Forelimb muscle (tissue), 1 donor: ENCODE results near the gene SOX11. TPM values are rescaled to one million over a fixed set of nuclear protein-coding genes. Genes with fewer than 3 reads are reported as not detected.

Experiments used
- DNase-seq: peaks from one replicate; pipeline ENCODE4 v3.0.0-alpha.2; 2013; ENCODE audit warnings: low read depth
- polyA plus RNA-seq: library from polyadenylated mRNA; unstranded; fragments of 120-200 nt; gene quantifications from one replicate; pipeline ENCODE4 v1.2.1, GENCODE V29; 2013; ENCODE audit not compliant: insufficient read length

SOX11 gene
- polyA plus RNA-seq, 1 donor: 26.1 TPM

DNA sequence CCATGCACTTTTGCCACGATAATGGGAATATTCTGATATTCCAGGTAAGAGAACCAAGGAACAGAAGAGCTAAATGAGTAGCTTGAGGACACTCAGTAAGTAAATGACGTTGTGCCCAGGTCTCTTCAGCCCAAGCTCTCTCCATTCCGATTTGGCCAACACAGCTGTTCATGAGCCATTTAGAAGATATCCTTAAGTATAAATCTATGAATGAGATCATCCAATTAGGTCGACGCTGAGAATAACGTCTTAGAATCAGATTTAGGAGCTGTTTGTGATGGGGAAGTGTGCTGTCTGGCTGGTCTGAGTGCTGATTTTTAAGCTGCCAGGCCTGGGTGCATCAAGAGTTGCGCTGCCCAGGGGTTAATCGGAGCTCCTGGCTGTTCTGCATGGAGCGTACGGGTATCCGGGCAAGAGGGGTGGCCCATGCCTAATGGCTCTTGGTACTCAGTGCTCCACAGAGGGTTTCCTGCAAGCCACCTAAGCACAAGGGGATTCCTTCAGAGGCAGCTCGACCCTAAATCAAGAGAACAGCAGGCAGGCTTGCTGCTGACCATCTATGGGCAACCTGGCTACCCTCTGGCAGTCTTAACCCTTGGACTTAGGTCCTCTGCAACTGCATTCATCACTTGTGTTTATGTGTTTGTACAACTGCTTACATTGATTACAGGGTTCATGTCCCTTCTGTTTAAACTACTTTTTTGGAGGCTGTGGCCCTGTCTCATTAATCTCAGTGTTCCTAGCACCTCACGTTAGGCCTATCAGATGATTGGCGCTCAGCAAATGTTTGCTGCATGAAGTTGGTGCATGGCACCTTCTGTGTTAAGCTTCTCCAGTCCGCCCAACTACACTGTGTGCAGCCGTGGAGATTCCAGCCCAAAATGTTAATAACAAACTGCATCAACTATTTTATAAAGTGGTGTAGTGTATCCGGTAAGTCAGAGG lies 31.9 kb downstream of the SOX11 start:
- no peak for DNase-seq

DNA sequence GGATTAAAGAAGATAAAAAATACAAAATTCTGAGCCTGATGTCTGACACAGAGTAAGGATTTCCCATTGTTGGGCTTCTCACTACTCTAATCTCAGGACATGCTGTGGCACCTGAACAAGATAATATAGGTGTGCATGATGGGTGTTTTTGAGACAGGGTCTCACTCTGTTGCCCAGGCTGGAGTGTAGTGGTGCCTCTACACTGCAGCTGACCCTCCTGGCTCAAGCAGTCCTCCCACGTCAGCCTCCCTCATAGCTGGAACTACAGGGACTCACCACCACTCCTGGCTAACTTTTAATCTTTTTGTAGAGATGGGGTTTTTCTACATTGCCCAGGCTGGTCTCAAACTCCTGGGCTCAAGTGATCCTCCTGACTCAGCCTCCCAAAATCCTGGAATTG lies 32.9 kb downstream of the SOX11 start:
- DNase-seq: no peak

DNA sequence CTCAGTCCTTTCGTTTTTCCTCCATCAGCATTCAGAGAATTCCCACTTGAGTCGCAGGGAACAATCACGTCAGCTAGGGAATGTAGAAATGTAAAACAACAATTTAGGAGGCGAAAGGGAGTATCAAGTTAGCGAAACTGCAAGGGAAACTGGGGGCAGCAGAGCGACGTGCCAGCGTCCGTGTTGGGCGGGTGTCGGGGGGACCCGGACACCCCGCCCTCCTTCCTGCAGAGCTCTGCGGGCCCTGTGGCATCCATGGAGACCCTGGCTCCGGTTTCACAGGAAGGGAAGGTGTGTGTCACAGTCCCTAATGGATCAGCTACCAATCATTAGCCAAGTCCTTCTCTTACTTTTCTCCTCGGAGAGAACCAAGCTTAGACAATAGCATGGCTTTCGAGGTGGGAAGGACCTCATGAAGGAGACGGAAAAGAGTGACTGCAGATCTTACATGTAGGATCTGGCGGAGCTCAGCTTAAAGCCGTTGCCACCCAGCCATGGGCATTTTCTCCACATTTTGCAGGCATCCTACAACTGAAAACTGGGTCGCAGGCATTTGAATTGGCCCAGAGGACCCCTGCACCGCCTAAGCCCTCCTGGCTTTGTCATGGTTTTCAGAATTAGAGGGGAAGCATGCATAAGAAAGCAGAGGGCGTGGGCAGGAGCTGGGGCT lies 33.7 kb downstream of the SOX11 start:
- no peak for DNase-seq

GRCh38 chr2:5727235-5727634 lies 35.1 kb downstream of the SOX11 start:
- DNase-seq: no peak

GRCh38 chr2:5729416-5729815 lies 37.2 kb downstream of the SOX11 start:
- DNase-seq: no peak

DNA sequence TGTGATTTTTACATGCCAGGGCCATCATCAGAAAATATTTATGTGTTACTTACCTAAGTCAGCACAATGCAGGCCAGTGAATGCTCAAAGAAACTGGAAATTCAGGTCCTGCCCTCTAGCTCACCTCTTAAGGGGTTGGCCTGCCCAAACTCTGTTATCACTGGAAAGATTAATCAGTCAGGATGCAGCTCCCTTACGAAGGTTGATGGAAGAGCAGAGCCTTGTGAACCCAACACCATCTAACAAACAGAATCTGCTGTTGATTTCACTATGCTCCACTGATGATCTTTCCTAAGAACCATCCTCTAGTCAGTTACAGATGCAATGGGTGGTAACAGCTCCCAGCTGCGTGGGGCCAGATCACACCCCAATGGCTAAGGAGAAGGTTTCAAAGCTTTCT lies 38.2 kb downstream of the SOX11 start:
- DNase-seq: no peak

DNA sequence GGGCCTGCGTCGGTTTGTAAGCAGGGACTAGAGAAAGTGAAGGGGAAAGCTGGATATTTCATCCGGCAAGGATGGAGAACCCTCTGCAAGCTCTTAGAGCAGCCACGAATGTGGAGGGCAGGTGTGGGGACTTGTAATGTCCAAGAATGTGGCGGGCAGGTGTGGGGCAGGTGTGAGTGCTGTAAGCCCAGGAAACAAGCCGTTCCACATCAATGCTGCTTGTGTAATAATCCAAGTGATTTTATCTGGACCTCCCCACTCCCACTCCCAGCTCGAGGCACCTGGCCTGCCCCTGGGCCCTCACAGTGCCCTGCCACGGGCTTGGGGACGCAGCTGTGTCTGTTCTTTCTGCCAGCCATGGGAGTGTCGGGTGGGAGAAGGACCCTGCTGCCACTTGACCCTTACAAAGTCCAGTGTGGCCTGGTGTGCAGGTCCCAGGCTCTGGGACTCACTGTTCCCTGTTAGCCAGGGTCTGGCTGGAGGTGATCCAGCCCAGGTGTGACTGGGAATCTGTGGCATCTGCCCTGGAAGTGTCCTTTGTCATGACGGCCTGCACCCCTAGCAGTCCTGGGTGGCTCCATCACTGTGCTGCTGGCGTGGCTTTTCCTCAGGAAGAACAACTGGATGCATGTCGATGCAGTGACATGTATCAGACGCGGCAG lies 42.8 kb downstream of the SOX11 start:
- no peak for DNase-seq

GRCh38 chr2:5735521-5735861 lies 43.3 kb downstream of the SOX11 start:
- DNase-seq: no peak

GRCh38 chr2:5736050-5736449 lies 43.9 kb downstream of the SOX11 start:
- DNase-seq: no peak

DNA sequence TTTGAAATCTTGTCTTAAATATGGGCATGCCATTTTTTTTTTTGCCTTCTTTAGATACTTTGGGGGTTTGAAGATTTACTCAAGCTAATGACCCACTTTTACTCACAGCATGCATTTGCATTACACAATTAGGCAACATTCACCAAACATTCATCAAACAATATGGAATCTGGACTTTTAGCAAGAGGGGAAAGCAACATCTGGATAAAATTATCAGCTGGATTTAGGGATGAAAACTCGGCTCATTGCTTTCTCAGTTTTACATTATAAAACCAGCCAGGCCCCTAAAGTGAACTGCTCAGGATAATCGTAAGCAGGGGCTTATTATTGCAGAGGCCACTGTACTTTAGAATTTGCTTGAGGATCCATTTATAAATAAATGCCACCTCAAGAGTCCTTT lies 44.7 kb downstream of the SOX11 start:
- no peak for DNase-seq

DNA sequence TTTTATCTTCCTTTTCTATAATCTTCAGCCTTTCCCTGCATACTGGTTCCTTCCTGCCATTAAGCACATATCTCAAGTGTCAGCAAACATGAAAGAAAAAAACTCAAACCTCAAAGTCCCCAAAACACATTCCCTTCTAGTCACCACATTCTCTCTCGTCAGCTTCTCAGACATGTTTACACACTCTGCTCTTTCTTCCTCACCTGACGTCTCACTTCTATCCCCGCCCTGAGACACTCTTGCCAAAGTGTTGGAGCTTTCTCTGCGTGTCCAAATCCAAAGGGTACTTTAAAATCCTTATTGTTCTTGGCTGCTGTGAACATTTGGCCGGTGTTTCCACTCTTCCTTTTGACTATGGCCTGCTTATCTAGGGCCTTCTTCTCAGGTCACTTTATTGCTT lies 47.9 kb downstream of the SOX11 start:
- DNase-seq: no peak

DNA sequence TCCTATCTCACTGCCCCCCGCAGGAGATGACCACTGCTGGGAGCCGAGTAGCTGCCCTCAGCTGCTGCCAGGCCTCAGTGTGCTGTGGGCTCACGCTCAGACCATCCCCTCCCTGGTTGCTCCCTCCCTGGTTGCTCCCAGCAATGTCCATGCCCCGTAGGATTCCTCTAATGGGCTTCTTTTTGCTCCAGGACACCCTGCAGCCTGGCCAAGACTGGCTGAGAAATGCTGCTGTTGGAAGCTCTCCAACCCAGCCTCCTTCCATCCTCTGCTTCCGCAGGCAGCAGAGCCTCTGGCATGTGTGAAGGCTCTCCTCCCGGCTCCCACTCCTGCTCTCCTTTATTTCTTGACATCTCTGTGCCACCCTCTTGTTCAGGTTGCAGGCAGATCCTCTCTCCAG lies 48.6 kb downstream of the SOX11 start:
- DNase-seq: no peak

DNA sequence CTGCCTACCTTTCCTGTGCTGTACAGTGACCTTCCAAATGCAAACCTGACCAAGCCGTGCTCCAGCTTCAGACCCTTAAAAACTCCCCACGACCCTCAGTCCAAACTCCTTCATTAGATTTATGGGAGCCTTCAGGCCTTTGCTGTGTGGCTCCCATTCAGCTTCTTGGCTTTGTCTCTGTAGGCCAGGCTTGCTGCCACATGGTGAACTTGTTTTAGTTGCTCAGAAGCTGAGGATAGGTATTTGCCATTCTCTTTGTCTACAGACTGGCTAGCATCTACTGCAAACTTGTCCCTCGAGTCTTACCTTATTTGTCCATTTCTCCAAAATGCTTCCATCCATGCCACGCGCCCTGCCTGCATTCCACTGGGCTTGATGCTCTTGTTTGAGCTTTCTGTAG lies 49.1 kb downstream of the SOX11 start:
- DNase-seq: no peak

GRCh38 chr2:5742126-5742525 lies 49.9 kb downstream of the SOX11 start:
- no peak for DNase-seq

DNA sequence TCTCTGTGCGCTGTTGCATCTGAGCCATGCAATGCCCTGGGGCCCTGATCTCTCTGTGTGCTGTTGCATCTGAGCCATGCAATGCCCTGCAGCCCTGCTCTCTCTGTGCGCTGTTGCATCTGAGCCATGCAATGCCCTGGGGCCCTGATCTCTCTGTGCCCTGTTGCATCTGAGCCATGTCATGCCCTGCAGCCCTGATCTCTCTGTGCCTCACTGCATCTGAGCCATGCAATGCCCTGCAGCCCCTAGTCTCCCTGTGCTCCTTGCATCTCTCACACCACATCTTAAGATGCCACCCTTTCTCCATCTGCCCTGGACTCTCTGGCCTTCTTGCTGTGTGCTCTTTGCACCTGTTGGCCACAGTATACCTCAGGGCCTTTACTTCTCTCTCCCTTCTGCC lies 56.2 kb downstream of the SOX11 start:
- DNase-seq: no peak

- DNase-seq: no peak
Measured at GRCh38 chr2:5748946-5749345, 56.8 kb downstream of the SOX11 start.

DNA sequence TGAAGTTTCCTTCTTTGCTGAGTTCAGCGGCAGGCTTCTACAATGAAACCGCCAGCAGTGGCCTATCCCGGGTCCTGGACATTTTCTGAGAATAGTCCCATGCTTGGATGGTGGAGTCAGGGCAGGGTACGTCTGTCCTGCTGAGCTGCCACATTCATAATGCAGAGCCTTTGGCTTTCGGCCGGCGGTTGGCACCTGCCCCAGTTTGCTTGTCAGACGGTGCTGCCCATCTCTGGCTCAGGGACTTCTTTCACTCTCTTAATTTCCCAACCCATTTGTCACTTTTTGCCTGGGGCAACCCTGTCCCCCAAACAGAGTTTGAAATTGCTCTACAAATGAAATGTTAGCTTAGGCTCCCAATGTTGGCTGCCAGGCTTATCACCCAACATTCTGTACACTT lies 57.2 kb downstream of the SOX11 start:
- DNase-seq: no peak
